ENCODE measurements around the gene POLA2.

GRCh38 chr11:65251476-65251875 is 10.3 kb upstream of the POLA2 start:
- TF ChIP-seq EZH2 (IDR thresholded peaks at IDR 0.05; ENCODE audit: borderline replicate concordance, low read length) (no peak), CTCF (conservative IDR thresholded peaks at IDR 0.05 in 1 of 2, IDR thresholded peaks at IDR 0.05 in 1 of 2; ENCODE audit: extremely low read depth in 1 of 2, insufficient read depth in 1 of 2, low read depth in 1 of 2, low read length in 2 of 2) (no peak)

All from mammary epithelial cell (primary cell).